GM18511 (cell line): ENCODE measurements around the gene TRIM51G.
"Not testable (repeated sequence)": the region's sequence is repeated elsewhere in the genome, so short reads cannot be mapped to it uniquely, and the experiment has no call there.

ENCODE experiments used
- ATAC-seq: cut with Tn5 transposase; IDR thresholded peaks from one replicate; pipeline ENCODE4 v1.9.1; 2021; ENCODE audit warnings: mild to moderate bottlenecking, moderate library complexity; ENCODE audit not compliant: unreplicated experiment

The TRIM51G gene, protein sequence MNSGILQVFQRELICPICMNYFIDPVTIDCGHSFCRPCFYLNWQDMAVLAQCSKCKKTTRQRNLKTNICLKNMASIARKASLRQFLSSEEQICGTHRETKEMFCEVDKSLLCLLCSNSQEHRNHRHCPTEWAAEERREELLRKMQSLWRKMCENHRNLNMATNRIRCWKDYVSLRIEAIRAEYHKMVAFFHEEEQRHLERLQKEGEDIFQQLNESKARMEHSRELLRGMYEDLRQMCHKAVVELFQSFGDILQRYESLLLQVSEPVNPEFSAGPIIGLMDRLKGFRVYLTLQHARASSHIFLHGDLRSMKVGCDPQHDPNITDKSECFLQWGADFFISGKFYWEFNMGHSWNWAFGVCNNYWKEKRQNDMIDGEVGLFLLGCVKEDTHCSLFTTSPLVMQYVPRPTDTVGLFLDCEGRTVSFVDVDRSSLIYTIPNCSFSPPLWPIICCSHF

DNA sequence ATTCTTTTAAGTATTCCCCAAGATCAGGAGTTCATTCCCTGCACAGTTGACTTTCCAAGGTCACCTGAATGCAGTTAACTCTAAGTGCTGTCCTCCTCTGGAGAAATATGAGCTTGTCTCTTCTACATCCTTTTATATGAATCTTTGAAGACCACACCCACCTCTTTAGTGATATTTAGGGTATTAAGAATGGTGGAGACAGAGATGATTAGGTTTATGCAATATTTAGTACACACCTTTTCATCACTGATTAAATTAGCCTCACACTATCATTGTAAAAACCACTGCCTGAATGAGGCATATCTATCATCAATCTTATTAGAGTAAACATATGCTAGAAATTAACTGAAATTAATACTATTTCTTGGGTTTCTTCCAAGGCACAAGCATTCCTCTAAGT is at the start of gene TRIM51G:
Gene TRIM51G, minus strand, starts transcription at position 101 of the 400 bp plus-strand sequence. CDS start 2,190 bp downstream, outside the sequence.
- ATAC-seq = not testable (repeated sequence)

DNA sequence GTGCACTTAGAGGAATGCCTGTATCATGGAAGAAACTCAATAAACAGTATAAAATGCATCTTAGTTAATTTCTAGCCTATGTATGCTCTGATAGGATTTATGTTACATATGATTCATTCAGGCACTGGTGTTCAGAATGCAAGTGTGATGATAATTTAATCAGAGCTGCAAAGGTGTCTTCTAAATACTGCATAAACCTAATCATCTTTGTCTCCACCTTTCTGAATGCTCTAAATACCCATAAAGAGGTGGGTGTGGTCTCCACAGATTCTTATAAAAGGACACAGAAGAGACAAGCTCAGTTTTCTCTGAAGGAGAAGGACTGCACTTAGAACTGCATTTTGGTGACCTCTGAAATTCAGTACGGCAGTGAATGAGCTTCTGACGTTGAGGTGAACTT is 44.8 kb upstream of the TRIM51G start, which contains the start of gene TRIM49B:
Gene TRIM49B, plus strand, starts transcription at position 301 of the 400 bp plus-strand sequence. CDS start 2,777 bp downstream, outside the sequence.
- ATAC-seq = not testable (repeated sequence)

- ATAC-seq = not testable (repeated sequence)
Measured at GRCh38 chr11:48968592-48968991, 15.1 kb downstream of the TRIM51G start.

DNA sequence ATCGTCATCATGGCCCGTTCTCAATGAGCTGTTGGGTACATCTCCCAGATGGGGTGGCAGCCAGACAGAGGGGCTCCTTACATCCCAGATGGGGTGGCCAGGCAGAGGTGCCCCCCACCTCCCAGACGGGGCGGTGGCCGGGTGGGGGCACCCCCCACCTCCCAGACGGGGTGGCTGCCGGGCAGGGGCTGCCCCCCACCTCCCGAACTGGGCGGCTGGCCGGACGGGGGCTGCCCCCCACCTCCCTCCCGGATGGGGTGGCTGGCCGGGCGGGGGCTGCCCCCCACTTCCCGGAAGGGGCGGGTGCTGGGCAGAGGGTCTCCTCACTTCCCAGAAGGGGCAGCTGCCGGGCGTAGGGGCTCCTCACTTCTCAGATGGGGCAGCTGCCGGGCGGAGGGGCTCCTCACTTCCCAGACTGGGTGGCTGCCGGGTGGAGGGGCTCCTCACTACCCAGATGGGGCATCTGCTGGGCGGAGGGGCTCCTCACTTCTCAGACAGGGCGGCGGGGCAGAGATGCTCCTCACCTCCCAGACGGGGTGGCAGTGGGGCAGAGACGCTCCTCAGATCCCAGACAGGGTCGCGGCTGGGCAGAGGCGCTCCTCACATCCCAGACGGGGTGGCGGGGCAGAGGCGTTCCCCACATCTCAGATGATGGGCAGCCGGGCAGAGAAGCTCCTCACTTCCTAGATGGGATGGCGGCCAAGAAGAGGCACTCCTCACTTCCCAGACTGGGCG is 28.2 kb downstream of the TRIM51G start:
- ATAC-seq = not testable (repeated sequence)

GRCh38 chr11:48945796-48946195 is 37.9 kb downstream of the TRIM51G start:
- not testable (repeated sequence) for ATAC-seq
